GM18867 (cell line): Measurements from ENCODE around the gene OBSCN.

Experiments
- ATAC-seq: cut with Tn5 transposase; IDR thresholded peaks from one replicate; pipeline ENCODE4 v1.9.1; 2021; ENCODE audit warnings: mild to moderate bottlenecking, moderate library complexity; ENCODE audit not compliant: unreplicated experiment

Gene OBSCN

DNA sequence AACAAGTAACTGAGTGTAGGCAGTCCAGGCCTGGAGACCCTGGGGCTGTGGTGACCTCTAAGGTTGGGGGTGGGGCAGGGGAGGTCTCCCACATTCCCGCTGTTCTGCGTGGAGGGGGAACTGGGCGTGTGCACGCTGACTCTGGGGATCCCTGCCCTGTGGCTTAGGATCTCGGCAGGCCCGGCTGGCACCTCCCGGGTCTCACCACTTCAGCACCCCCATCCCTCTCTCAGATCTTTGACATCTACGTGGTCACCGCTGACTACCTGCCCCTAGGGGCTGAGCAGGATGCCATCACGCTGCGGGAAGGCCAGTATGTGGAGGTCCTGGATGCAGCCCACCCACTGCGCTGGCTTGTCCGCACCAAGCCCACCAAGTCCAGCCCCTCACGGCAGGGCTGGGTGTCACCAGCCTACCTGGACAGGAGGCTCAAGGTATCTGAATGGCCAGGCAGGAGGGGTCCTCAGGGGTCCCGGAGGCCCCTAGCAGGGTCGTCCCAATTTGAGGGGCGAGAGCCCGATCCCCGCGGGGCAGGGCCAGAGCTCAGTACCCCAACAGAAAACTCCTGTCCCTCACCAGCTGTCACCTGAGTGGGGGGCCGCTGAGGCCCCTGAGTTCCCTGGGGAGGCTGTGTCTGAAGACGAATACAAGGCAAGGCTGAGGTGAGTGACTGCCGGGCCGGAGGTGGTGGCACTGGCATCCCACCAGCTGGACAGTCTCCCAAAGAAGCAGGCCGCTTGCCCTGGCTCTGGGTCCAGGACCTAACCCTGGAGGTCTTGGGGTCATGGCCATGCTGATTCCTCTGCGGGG lies 130.1 kb downstream of the OBSCN start:
- no peak for ATAC-seq

DNA sequence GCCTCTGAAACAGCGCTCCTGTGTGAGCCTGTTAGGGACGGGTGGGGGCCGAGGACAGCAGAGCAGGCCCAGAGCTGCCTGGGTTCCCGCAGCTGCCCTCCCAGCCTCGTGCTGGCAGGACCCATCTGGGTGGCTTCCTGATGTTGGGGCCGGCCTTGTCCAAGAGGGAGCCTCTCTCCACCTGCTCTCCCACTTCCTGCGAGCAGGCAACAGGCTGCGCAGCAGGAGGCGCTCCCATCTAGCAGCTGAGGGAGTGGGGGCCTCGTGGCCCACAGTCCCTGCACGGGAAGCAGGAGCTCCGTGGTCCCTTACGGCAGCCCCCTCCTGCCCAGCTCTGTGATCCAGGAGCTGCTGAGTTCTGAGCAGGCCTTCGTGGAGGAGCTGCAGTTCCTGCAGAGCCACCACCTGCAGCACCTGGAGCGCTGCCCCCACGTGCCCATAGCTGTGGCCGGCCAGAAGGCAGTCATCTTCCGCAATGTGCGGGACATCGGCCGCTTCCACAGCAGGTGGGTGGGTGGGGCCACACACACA lies 130.7 kb downstream of the OBSCN start:
- no peak for ATAC-seq

DNA sequence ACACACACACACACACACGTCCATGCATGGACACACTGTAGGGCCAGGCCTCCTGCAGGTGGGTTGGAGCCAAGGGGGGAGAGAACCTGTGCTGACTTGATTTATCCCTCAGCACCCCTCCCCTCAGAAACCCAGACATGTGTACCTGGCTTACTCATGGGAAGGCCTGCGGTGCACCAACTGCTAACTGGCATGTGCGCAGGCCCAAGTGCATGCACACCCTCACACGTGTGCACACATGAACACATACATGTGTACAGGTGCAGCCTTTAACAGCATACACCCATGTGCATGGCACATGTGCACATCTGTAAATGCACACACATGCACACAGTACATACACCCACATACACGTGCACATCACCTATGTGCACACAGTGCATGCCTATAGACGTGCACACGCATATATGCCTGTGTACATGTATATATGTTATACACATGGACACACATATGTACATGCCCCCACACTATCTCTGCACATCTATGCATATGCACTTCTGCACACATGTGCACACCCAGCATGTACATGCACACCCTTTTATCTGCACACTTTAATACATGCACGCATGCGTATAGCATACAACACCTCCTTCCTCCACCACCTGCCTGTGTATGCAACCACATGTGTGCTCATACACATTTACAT lies 131.3 kb downstream of the OBSCN start:
- no peak for ATAC-seq

DNA sequence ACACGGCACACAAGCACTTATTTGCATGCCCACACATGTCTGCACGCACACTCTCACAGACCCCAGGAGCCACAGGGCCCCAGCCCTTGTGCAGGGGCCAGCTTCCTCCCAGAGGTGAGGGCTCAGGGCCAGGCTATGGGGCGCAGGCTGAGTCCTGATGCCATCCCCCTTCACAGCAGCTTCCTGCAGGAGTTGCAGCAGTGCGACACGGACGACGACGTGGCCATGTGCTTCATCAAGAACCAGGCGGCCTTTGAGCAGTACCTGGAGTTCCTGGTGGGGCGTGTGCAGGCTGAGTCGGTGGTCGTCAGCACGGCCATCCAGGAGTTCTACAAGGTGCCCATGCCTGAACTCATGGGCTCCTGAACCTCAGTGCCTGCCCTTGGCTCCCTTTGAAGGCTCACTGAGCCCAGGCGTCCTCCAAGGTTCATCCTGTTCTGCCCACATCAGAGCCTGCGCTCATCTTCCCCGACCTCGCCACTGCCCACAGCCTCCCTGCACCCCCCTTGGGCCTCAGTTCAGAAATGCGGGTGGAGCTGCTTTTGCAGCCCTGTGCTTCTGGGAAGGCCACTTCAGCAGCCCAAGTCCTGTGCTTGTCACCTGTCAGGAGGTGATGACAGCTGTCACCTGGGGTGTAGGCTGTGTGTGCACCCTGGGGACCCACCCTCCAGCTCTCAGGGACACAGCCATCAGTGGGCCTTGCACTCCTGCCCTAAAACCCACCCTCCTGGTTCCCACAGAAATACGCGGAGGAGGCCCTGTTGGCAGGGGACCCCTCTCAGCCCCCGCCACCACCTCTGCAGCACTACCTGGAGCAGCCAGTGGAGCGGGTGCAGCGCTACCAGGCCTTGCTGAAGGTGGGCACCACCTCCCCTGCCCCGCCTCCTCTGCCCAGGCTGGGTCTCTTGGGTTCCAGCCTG lies 132.2 kb downstream of the OBSCN start:
- no peak for ATAC-seq

DNA sequence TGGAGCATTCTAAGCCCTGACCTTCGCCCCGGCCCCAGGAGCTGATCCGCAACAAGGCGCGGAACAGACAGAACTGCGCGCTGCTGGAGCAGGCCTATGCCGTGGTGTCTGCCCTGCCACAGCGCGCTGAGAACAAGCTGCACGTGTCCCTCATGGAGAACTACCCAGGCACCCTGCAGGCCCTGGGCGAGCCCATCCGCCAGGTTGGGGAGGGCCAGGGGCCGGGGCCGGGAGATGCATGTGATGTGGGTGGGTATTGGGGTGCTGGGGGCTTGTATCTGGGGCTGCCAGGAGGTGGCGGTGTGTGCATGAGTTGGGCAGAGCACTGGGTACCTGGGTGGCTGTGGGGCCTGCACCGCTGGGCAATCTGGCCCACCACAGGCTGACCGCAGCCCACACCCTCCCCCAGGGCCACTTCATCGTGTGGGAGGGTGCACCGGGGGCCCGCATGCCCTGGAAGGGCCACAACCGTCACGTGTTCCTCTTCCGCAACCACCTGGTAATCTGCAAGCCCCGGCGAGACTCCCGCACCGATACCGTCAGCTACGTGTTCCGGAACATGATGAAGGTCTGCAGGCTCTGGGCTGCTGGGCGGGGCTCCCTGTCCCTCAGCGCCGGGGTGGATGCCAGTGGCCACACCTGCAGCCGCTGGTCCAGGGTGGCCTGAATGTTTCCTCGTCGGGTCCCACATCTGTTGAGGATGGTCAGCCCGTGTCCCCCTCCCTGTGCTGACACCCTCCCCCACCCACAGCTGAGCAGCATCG lies 133.0 kb downstream of the OBSCN start:
- ATAC-seq = no peak

DNA sequence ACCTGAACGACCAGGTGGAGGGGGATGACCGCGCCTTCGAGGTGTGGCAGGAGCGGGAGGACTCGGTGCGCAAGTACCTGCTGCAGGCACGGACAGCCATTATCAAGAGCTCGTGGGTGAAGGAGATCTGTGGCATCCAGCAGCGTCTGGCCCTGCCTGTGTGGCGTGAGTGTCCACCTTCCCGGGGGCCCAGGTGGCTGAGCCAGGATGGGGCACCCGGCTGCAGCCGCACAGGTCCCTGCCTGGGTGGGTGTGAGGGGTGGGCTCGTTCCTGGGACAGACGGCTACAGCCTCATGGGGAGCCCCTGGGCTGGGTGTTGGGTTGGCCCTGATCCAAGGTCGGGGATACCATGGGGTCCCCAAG lies 133.6 kb downstream of the OBSCN start:
- ATAC-seq = no peak

DNA sequence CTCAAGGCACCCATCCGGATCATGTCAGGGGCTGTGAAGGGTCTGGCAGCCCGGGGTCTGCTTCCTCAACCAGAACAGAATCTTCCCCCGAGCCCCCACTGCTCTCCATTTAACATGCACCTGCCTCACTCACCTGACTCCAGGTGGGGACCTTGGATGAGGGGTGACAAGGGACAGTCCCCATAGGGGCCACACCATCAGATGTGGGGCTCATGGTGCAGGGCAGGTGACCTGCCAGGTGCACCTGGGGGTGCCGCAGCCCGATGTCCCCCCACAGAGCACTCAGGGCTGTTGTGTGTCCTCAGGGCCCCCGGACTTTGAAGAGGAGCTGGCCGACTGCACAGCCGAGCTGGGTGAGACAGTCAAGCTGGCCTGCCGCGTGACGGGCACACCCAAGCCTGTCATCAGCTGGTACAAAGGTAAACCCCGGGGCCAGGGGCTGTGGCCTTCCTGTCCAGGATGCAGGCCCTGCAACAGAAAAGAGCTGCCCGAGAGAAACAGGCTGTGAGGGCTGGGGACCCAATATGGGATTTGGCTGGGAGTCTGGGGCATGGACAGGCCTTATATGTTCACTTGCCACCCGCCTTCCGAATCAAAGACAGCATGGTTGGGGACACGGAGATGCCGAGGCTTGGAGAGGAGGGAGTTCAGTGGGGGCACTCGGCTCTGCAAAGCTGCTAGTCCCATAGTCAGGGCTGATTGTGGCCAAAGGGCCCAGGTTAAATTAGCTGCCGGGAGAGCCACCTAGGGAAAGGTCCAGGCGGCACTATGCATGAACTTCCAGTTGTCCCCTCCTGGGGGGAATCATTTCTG lies 134.2 kb downstream of the OBSCN start:
- no peak for ATAC-seq

DNA sequence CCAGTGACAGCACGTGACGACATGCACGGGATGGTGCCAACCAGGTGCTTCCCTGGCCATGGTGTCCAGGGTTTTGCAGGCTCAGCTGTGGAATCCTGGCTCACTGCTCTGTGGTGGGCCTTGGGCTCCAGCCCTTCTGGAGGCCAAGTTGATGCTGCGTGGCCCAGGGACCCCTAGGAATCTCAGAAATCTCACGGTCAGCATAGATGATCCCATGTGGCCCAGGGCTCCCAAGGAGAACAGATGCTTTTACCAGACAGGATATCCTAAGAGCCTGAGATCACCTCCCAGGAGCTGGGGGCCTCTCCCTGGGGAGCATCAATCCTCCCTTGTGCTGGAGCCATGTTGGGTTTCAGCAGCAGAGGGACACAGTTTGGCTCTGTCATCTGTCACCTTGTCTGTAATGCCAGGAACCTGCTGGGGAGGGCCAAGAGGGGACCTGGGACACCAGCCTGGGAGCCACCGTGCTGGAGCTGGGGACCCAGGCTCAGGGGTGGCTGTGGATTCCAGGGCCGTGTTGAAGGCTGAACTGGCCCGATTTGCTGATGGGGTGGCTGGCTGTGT lies 134.9 kb downstream of the OBSCN start:
- no peak for ATAC-seq

DNA sequence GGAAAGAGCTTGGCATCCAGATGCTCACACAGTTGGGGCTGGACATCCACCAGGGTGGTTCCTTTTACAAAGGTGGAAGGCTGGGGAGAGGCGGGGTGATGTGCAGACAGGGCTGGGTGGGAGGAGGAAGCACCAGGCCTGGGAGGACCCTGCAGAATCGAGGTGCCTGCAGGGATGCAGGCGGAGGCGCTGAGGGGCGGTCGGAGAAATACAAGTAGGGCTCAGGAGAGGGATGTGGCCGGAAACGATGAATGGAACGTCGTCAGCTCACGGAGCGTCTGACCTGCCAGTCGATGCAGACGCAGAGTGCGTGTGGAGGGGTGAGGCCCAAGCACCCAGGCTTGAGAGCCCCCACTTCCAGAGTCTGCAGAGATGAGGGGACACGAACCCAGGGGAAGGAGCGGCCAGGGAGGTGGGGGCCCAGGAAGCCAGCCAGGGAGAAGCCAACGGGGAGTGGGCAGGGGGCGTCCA lies 135.4 kb downstream of the OBSCN start:
- ATAC-seq = no peak

DNA sequence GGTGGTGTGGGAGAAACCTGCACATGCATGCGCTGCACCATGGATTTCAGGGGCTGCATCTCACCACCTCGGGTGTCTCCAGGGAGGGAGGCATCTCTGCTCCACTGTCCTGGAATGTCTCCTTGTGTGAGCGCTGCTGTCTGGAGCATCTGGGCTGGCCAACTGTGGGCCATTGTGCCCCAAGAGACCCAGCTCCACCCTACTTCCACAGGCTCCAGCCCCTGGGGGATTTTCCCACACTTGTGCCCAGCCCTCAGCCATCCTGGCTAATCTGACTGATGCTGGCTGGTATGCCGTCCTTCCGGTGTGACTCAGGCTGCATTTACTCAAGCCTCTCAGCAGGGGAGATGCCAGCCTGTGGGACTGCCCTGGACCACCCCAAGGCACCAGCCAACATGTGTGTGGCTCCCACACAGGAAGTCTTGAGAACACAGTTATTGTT lies 136.8 kb downstream of the OBSCN start:
- ATAC-seq = no peak

DNA sequence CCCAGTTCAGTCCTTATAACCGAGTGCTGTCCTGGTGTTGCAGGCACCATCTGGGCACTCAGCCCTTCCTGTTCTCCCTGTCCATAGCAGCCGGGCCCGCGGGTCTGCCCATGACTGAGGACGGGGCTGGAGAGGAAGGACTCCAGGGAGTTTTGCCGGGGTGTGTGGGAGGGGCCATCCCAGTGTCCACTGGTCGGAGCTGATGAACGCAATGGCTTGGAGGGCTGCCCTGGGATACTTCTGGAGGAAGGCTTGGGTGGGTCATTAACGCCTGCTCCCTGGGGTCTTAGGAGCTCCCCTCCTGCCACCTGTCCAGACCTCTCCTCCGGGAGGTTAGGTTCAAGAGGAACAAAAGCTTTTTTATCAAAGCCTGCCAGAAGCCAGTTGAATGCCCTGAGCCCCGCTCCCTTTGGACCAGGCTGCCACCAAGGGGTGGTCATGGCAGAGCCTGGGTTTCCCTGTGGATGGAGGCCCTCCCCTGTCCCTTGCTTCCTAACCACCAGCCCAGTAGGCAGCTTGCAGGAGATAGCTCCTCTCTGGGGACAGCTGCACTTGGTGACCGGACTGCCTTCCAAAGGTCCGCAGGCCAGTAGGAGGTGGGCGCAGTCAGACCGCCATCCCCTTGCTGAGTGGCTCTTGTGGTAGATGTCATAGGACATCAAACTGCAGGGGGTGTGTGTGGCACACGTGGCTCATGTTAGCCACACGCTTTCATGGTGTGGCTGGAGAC lies 137.5 kb downstream of the OBSCN start:
- ATAC-seq = no peak

DNA sequence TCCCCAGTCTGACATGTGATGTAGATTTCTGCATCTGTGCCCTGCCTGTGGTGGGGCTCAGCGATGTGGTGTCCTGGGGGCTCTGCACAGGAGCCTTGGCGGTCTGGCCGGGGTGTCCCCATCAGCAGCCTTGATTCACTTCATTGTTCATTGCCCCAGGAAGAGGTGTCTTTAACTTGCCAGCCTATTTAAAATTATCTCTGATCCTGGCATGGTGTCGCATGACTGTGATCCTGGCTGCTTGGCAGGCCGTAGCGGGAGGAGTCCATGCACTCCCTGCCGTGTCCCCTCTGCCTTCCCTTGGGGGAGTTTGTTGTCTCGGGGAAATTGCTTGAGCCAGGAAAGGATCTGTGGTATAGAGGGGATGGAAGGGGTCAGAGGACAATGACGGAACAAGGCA lies 138.9 kb downstream of the OBSCN start:
- no peak for ATAC-seq

DNA sequence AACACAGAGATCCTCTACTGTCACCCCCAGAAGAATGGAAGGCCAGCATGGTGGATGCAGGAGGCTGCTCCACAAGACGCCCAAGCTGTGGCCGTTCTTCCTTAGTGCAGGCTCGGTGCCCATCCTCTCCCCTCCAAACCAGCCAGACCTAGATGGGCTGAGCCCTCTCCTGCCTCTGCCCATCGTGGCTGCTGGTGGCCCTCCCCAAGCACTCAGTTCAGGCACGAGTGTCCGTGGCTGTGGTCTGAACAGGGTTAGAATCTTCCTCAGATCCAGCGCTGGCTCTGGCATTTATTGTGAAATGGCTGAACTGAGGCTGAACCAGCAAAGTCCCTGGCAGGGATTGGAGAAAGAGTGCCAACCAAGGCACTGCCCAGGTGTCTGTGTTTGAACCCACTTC lies 139.3 kb downstream of the OBSCN start:
- no peak for ATAC-seq

DNA sequence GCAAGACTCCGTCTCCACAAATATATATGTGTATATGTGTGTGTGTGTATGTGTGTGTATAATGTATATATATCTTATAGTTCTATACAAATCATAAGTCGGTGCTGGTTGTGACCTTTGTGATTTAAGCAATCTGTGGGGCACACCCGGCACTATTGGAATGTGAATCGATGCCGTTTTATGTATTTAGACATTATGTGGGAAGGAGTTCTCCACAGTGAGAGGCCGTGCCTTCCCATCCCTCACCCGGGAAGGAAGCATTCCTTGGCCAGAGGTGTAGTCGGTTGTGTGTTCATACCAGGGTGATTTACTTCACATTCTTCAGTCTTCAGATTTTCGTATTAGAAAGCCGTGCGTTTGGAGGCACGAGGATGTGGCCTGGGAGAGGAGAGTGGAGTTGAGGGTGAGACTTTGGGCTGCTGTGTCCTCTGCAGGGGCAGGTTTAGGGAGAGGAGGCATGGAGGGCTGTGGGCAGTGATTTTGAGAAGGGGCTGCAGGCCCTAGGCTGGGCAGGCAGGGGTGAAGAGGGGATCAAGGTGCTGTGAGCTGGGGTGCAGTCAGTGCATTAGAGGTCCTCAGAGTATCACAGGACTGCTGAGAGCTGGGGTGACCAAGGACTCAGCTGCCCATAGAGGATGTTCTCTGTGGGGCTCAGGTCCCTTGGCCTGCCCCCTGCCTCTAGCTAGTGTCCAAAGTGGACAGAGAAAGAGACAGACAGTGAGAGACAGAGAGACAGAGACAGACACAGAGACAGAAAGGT lies 141.0 kb downstream of the OBSCN start:
- ATAC-seq = no peak

DNA sequence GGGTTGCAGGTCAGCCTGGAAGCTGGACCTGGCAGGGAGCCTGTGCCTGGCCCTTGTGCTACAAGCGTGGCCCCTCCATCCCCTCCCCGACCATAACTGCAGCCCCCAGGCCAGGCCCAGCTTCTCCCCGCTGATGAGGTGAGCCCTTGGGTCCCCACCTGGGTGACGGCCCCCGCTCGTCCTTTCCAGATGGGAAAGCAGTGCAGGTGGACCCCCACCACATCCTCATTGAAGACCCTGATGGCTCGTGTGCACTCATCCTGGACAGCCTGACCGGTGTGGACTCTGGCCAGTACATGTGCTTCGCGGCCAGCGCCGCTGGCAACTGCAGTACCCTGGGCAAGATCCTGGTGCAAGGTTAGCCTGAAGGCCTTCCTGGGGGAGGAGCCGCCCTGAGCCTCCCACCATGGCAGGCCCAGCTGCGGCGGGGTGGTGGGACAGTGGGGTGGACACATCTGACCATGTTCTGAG lies 141.9 kb downstream of the OBSCN start:
- ATAC-seq = no peak

DNA sequence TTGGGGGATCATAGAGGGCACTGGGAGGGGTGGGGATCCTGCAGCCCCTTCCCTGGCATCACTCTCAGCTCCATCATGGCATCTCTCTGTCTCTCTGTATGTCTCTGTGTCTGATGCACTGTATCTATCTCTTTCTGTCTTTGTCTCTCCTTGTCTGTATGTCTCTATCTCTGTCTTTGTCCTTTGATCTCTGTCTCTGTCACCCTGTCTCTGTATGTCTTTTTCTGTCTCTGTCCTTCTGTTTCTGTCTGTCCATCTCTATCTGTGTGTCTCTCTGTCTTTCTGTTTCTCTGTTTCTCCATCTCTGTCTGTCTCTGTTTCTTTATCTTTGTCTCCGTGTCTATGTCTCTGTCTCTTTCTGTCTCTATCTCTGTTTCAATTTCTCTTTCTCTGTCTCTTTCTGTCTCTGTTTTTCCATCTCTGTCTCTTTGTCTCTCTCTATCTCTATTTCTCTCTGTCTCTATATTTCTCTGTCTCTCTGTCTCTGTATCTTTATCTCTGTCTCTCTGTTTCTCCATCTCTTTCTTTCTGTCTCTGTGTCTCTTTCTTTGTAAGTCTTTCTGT lies 142.4 kb downstream of the OBSCN start:
- ATAC-seq = no peak
